Measurements from ENCODE around the gene KRTAP24-1.

The KRTAP24-1 gene

GRCh38 chr21:30282850-30283249 lies at the start of gene KRTAP24-1:
KRTAP24-1 (minus strand) TSS chr21:30282950; CDS start chr21:30282932, 18 bp downstream.
- no peak for DNase-seq

DNA sequence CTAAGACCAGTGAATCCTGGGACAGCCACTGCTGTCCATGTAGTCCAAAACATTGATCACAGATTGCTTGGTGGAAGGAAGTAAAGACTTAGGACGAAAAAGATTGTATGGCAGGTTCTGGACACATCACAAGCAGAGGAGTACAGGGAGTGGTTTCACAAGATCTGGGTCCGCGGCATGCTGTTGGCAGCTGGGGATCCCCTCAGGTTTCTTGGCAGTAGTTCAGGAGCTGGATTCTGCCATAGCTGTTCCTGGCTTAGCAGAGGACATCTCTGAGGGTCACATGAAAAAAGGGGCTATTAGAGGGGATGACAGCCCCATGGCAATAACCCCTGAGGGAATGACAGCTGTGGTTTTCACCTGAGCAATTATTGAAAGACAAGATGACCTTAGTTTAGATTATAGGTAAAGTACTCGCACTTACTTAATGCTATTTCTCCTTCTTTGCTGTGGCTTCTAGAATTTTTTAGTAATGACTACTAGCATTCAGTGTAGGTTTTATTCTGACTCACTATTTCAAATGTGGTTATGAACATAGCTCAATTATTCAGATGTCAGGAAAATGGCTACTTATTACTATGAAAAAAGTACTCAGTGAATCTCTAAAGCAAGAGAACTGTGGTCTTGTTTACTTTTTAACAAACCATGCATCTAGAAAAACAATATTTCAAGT lies 46.6 kb upstream of the KRTAP24-1 start:
- no peak for DNase-seq

GRCh38 chr21:30326390-30326789 lies 43.6 kb upstream of the KRTAP24-1 start:
- no peak for DNase-seq

- no peak for DNase-seq
These were observed 37.5 kb upstream of the KRTAP24-1 start, which contains the start of gene KRTAP26-1 for GRCh38 chr21:30320215-30320614. KRTAP26-1 (minus strand) TSS chr21:30320315; CDS start chr21:30320035, 280 bp downstream.

GRCh38 chr21:30315701-30316100 lies 33.0 kb upstream of the KRTAP24-1 start:
- no peak for DNase-seq

DNA sequence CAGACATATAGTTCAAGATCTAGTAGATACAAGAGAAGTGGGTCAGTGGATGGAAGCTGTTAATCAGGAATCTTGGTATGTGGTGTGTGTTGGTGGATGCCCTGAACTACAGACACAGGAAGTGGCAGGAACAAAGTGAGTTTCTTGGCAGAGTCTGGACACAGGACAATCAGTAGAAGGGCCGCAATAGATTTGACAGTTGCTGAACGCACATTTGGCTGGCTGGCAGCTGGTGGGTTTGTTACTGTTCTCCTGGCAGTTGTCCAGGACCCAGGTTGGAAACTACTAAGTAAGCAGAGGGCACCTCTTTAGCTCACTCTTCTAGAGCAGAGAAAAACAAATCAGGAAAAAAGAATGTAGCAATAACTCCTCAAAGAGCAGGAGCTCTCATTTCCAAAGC lies 24.1 kb upstream of the KRTAP24-1 start:
- no peak for DNase-seq

DNA sequence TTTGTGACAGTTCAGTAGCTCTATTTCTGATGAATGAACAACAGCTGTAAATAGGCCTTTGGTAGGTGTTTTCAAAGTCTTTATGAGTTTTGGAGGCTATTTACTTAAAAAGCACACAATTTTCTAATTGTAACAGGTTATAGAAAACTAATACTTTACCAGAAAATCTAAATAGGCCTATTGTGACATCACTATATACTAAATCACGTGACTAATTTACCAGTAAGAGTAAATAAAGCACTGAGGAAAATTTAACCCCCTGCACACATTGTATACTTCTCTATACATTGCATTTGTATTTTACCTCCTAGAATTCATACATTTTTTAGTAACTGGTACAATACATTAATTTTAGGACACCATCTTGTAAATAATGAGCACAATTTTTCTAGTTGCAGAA lies 22.4 kb upstream of the KRTAP24-1 start:
- no peak for DNase-seq

- DNase-seq = no peak
These were observed 6.5 kb upstream of the KRTAP24-1 start, which contains the start of gene KRTAP25-1 for GRCh38 chr21:30289215-30289614. KRTAP25-1 (minus strand) TSS chr21:30289514; CDS start chr21:30289490, 24 bp downstream.

DNA sequence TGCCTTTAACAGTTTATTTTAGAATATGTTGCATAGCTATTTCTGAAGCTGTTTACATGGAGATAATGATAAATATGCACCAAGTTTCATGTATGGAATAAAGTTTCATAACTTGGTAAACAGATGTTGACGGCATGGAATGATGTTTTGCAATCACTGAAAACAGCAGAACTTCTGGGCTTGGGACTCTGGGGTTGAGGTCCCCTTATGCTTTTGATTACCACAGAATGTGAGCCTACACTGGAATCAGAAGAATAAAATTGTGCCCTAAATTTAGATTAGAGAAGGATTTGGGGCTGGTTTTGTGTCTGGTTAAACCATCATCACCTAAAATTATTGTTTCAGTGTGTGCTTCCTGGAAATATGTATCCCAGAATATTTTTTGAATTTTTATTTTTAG lies 11.1 kb downstream of the KRTAP24-1 start:
- DNase-seq = no peak

GRCh38 chr21:30271156-30271555 lies 11.6 kb downstream of the KRTAP24-1 start:
- DNase-seq = no peak

- DNase-seq = no peak
These were observed 12.8 kb downstream of the KRTAP24-1 start for GRCh38 chr21:30269803-30270530.

DNA sequence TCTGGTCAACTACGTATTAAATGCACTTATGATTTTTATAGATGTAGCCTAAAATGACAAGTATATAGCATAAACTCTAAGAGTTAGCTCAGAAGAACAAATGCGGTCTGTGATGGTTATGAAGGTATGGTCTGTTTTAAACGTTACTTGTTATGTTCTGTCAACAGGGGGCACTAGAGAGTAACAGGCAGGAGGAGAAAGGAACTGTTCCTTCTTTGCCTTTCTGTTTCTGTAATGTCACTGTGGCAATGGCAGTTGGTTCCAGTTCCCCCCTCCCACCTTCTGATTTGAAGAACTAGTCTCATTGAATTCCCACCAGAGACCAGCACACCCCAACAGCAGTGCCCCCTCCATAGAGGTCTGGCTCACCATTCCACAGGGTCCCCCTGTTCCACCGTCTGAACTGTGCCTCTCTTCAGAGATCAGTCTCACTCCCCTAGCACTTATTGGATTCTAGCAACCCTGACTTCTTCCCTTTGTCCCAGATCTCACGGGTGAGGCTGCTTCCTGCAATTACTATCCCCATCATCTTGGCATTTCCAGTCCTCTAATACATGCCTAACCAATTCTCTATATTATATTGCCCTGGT lies 14.0 kb downstream of the KRTAP24-1 start:
- DNase-seq = no peak

GRCh38 chr21:30257773-30258172 lies 25.0 kb downstream of the KRTAP24-1 start:
- no peak for DNase-seq

GRCh38 chr21:30256100-30256499 lies 26.6 kb downstream of the KRTAP24-1 start:
- no peak for DNase-seq

DNA sequence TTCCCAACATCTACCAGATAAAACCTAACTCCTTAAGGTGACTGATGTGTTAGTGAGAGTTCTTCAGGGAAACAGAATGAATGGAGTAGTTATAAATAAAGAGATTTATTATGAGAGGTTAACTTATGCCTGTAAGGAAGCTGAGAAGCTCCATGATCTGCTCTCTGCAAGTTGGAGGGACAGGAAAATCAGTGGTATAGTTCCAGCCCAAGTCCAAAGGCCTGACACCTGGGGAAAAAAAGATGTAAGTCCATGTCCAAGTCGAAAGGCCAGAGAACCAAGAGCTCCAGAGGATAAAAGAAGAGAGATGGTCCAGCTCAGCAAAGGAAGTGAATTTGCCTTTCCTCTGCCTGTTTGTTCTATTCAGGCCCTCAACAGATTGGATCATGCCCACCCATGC lies 27.1 kb downstream of the KRTAP24-1 start:
- no peak for DNase-seq

- DNase-seq = no peak
These were observed 31.0 kb downstream of the KRTAP24-1 start for GRCh38 chr21:30251781-30252180.

- no peak for DNase-seq
These were observed 32.8 kb downstream of the KRTAP24-1 start for GRCh38 chr21:30249936-30250335.

GRCh38 chr21:30248844-30249243 lies 33.9 kb downstream of the KRTAP24-1 start:
- DNase-seq = no peak

DNA sequence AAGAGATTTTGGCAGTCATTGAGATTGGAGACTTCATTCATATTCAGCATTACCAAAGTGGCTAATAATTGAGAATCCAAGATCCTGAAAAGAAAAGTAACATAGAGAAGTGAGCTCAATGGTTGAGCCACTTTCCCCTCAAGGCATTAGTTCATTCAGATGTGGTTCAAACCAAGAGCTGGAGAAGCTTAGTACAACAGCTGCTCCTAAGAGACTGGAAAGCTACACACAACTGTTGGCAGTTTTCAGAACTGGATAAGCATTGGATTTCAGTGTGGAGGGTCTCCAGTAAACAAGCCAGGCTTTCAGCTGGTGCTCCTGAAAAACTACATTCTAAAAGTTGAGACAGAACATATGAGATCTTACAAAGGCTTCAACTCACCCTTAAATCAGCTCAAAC lies 37.7 kb downstream of the KRTAP24-1 start:
- DNase-seq = no peak

DNA sequence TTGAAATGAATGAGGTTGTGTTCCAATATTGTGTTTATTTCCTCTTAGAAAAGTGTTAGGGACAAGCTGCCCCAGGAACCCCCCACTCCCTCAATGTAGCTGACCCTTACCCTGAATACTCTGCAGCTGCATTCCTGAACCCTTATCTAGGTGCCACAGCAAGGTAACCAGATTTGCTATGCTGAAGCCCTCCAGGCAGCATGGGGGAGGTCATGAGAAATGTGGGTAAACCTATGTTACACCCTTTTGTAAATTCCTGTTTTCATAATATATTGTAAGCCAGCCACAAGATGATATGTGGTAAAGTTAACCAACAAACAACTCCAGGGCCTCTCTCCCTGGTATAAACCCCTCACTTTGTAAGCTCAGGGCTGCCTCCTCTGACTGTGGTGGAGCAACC lies 39.1 kb downstream of the KRTAP24-1 start:
- DNase-seq = no peak

GRCh38 chr21:30240661-30241060 lies 42.1 kb downstream of the KRTAP24-1 start:
- DNase-seq = no peak

GRCh38 chr21:30238168-30238567 lies 44.6 kb downstream of the KRTAP24-1 start:
- DNase-seq = no peak

GRCh38 chr21:30234643-30235042 lies 48.1 kb downstream of the KRTAP24-1 start:
- no peak for DNase-seq

- no peak for DNase-seq
These were observed 48.7 kb downstream of the KRTAP24-1 start for GRCh38 chr21:30234050-30234449.

Measured in NCI-H748 treated with DMSO at 0.1 percent for 48 hours (cell line).